H1 (cell line): ENCODE measurements around the gene CCDC88C. TPM values are rescaled to one million over a fixed set of nuclear protein-coding genes. Genes with fewer than 3 reads are reported as not detected.

ENCODE experiments used
- CTCF ChIA-PET: fragments of 300-600 bp; sonication (Branson Sonifier 250); formaldehyde crosslinking; loops from one replicate; lab custom pipeline; 2021; ENCODE audit not compliant: partially characterized antibody; lab: Charles Lee
- POLR2A ChIA-PET: fragments of 300-600 bp; sonication (Branson Sonifier 250); formaldehyde crosslinking; loops from one replicate; lab custom pipeline; 2021; ENCODE audit warnings: inconsistent platforms; ENCODE audit not compliant: partially characterized antibody; lab: Charles Lee
- DNase-seq, 2 experiments: peaks; one replicate each; pipeline versions ENCODE4 v3.0.0 to v3.0.0-alpha.2; 2010 to 2022; ENCODE audit warnings: low spot score in 2 of 2, low read depth in 1 of 2, mixed read lengths in 1 of 2
- FAIRE-seq: peaks from 2 replicates; lab custom pipeline; 2011; peaks lifted over from hg19 to GRCh38; lab: Jason Lieb, UNC
- H2AFZ ChIP-seq: 2 replicates; pipeline ENCODE4 v1.8.1; 2012; ENCODE audit warnings: low read length, inconsistent platforms
- H2AK5ac ChIP-seq: 2 replicates; pipeline ENCODE4 v1.6.1; 2013; ENCODE audit warnings: low read depth, low read length
- H2BK120ac ChIP-seq: replicated peaks from 2 replicates; pipeline ENCODE3; 2013; ENCODE audit warnings: low read depth, low read length, inconsistent platforms
- H2BK12ac ChIP-seq: 2 replicates; pipeline ENCODE4 v1.6.1; 2013; ENCODE audit warnings: low read depth, low read length
- H2BK15ac ChIP-seq: 2 replicates; pipeline ENCODE4 v1.6.1; 2013; ENCODE audit warnings: low read length
- H2BK20ac ChIP-seq: 2 replicates; pipeline ENCODE4 v1.6.1; 2013; ENCODE audit warnings: low read length
- H2BK5ac ChIP-seq: 2 replicates; pipeline ENCODE4 v1.6.1; 2013; ENCODE audit warnings: low read depth, low read length
- H3K14ac ChIP-seq: 2 replicates; pipeline ENCODE4 v1.6.1; 2013; ENCODE audit warnings: inconsistent platforms; ENCODE audit not compliant: insufficient read length
- H3K18ac ChIP-seq: 2 replicates; pipeline ENCODE4 v1.6.1; 2013; ENCODE audit warnings: low read length; ENCODE audit errors: extremely low read depth
- H3K23ac ChIP-seq: 2 replicates; pipeline ENCODE4 v1.6.1; 2013; ENCODE audit warnings: inconsistent platforms; ENCODE audit not compliant: insufficient read length
- H3K23me2 ChIP-seq: 2 replicates; pipeline ENCODE4 v1.6.1; 2013; ENCODE audit warnings: low read depth, low read length
- H3K27ac ChIP-seq: 2 replicates; pipeline ENCODE4 v1.6.1; 2011; ENCODE audit warnings: low read depth, low read length, inconsistent platforms
- H3K27me3 ChIP-seq, 4 experiments: replicated peaks in 1 of 4; 1 replicate in 1 of 4; 2 replicates in 3 of 4; pipeline versions ENCODE4 v1.6.1 to v1.8.1; 2011 to 2013; ENCODE audit warnings: low read length in 3 of 4, mild to moderate bottlenecking in 3 of 4, inconsistent platforms in 2 of 4, mixed read lengths in 2 of 4, moderate library complexity in 1 of 4; ENCODE audit not compliant: control insufficient read depth in 3 of 4, insufficient read depth in 3 of 4; ENCODE audit errors: extremely low read depth in 1 of 4
- H3K36me3 ChIP-seq, 4 experiments: 2 replicates each; pipeline versions ENCODE4 v1.6.1 to v1.8.1; 2011 to 2013; ENCODE audit warnings: mild to moderate bottlenecking in 4 of 4, low read length in 3 of 4, moderate library complexity in 2 of 4, control low read depth in 1 of 4, inconsistent platforms in 1 of 4; ENCODE audit not compliant: insufficient read depth in 4 of 4, control insufficient read depth in 2 of 4
- H3K4ac ChIP-seq: replicated peaks from 2 replicates; pipeline ENCODE3; 2013; ENCODE audit warnings: low read length, low read depth, mixed read lengths, inconsistent platforms; ENCODE audit not compliant: insufficient read length
- H3K4me1 ChIP-seq, 4 experiments: replicated peaks in 1 of 4; 1 replicate in 1 of 4; 2 replicates in 3 of 4; pipeline versions ENCODE4 v1.6.1 to v1.8.1; 2011 to 2013; ENCODE audit warnings: low read length in 3 of 4, inconsistent platforms in 2 of 4, mixed read lengths in 1 of 4; ENCODE audit not compliant: insufficient read depth in 4 of 4, control insufficient read depth in 3 of 4
- H3K4me2 ChIP-seq, 2 experiments: 2 replicates each; pipeline versions ENCODE4 v1.6.1 to v1.8.1; 2011 to 2013; ENCODE audit warnings: low read depth in 2 of 2, low read length in 2 of 2, control low read depth in 1 of 2, inconsistent platforms in 1 of 2, mild to moderate bottlenecking in 1 of 2; ENCODE audit not compliant: insufficient read depth in 1 of 2
- H3K4me3 ChIP-seq, 4 experiments: fragments of 200-600, 300-600 bp in 1 of 4; sonication (generic), shearing (Covaris generic), sonication (Bioruptor Twin) in 1 of 4; 2 replicates each; pipeline versions ENCODE4 v1.5.1 to v1.8.1; 2011 to 2016; ENCODE audit warnings: low read length in 4 of 4, low read depth in 3 of 4, control low read depth in 2 of 4, inconsistent platforms in 2 of 4, mild to moderate bottlenecking in 2 of 4, mixed read lengths in 1 of 4, moderate library complexity in 1 of 4; ENCODE audit not compliant: insufficient read depth in 2 of 4; ENCODE audit errors: extremely low read depth in 1 of 4
- H3K56ac ChIP-seq: replicated peaks from 2 replicates; pipeline ENCODE3; 2013; ENCODE audit warnings: low read depth, mild to moderate bottlenecking, mixed read lengths, low read length, inconsistent platforms; ENCODE audit not compliant: insufficient read length
- H3K79me1 ChIP-seq: 2 replicates; pipeline ENCODE4 v1.6.1; 2013; ENCODE audit warnings: low read depth, low read length, control low read depth
- H3K79me2 ChIP-seq, 2 experiments: 2 replicates each; pipeline versions ENCODE4 v1.6.1 to v1.8.1; 2012 to 2013; ENCODE audit warnings: low read length in 2 of 2, mild to moderate bottlenecking in 2 of 2, inconsistent platforms in 1 of 2; ENCODE audit not compliant: insufficient read depth in 2 of 2, control insufficient read depth in 1 of 2
- H3K9ac ChIP-seq, 4 experiments: replicated peaks in 1 of 4; 1 replicate in 1 of 4; 2 replicates in 3 of 4; pipeline versions ENCODE4 v1.6.1 to v1.8.1; 2011 to 2013; ENCODE audit warnings: low read depth in 3 of 4, low read length in 3 of 4, control low read depth in 2 of 4, mild to moderate bottlenecking in 2 of 4, moderate library complexity in 2 of 4, inconsistent platforms in 1 of 4; ENCODE audit errors: extremely low read depth in 1 of 4
- H3K9me3 ChIP-seq, 2 experiments: 2 replicates each; pipeline versions ENCODE4 v1.6.1 to v1.8.1; 2012 to 2013; ENCODE audit warnings: mild to moderate bottlenecking in 2 of 2, moderate library complexity in 2 of 2, control low read depth in 1 of 2, inconsistent platforms in 1 of 2, low read depth in 1 of 2, low read length in 1 of 2, mixed read lengths in 1 of 2; ENCODE audit not compliant: insufficient read depth in 2 of 2
- H4K20me1 ChIP-seq, 2 experiments: replicated peaks in 1 of 2; 2 replicates each; pipeline versions ENCODE3 to v1.8.1; 2011 to 2013; ENCODE audit warnings: inconsistent platforms in 2 of 2, low read length in 2 of 2, mild to moderate bottlenecking in 1 of 2; ENCODE audit not compliant: insufficient read depth in 2 of 2, control insufficient read depth in 1 of 2
- H4K5ac ChIP-seq: 2 replicates; pipeline ENCODE4 v1.6.1; 2013; ENCODE audit warnings: low read length, low read depth, mixed read lengths, inconsistent platforms; ENCODE audit not compliant: insufficient read length
- H4K8ac ChIP-seq: 2 replicates; pipeline ENCODE4 v1.8.0; 2013; ENCODE audit warnings: mild to moderate bottlenecking, moderate library complexity, low read length, inconsistent platforms; ENCODE audit not compliant: insufficient read depth; ENCODE audit errors: extremely low read depth
- H4K91ac ChIP-seq: replicated peaks from 2 replicates; pipeline ENCODE3; 2013; ENCODE audit warnings: low read length, mixed read lengths, inconsistent platforms; ENCODE audit not compliant: insufficient read length
- FOSL1 ChIP-seq: IDR thresholded peaks from 2 replicates; pipeline ENCODE4 v1.6.1; 2011; ENCODE audit warnings: mild to moderate bottlenecking, low read depth, low read length, moderate library complexity; ENCODE audit not compliant: insufficient read depth
- WGBS, 2 experiments: shearing (Covaris generic) in 1 of 2; methylation state at CpG; one replicate each; pipeline versions ENCODE4 v1.1.6 to v1.1.7; 2013 to 2015; ENCODE audit warnings: low lambda C conversion rate in 2 of 2, mixed read lengths in 2 of 2, inconsistent platforms in 1 of 2, low coverage in 1 of 2, missing lambda C conversion rate in 1 of 2; ENCODE audit not compliant: insufficient replicate concordance in 2 of 2, insufficient coverage in 1 of 2, insufficient read length in 1 of 2; ENCODE audit errors: extremely low coverage in 1 of 2, missing lambda C conversion rate in 1 of 2; 5-methylcytosine and 5-hydroxymethylcytosine counted together
- polyA plus RNA-seq, 7 experiments: library from polyadenylated mRNA; depleted of rRNA in 3 of 7; stranded (reverse) in 5 of 7; unstranded in 2 of 7; fragments of >200 nt in 5 of 7; fragments of 200-250 nt in 2 of 7; gene quantifications; 1 replicate in 5 of 7; 2 replicates in 1 of 7; 4 replicates in 1 of 7; pipeline versions ENCODE4 v1.2.1 to v1.2.3, GENCODE V29; 2011 to 2013; ENCODE audit warnings: missing spikeins in 2 of 7, mixed read lengths in 2 of 7
- total RNA-seq: library from RNA; stranded (reverse); fragmentation: NEBNext Ultra II Directional; extraction: Animal tissue kit (Norgen Biotek cat#: 25700); gene quantifications from 2 replicates; pipeline ENCODE4 v1.2.1, GENCODE V29; 2021

The CCDC88C gene
- total and polyA plus RNA-seq, 2 of the 8 experiments (the other 6 are each of a cell fraction or from before 2014, with no cell fraction given): 10.3 to 57.7 TPM

- no peak overlapping the region for H3K18ac ChIP-seq
- CTCF ChIA-PET: interaction anchor here (1.0 to 2.2 kb wide), 6 partner anchors 9 to 79 kb away, joined by 3 to 8 read pairs (median 4); partner anchors contain the start of gene CCDC88C
- no peak overlapping the region for H3K4me3 ChIP-seq
- H3K4me2 ChIP-seq: no peak overlapping the region
- H3K23me2 ChIP-seq: 0 out of 2 replicates have a peak, but pooled peaks cover 2% of the 10 kb centered on the region
- no peak overlapping the region for H4K8ac ChIP-seq
- H2AK5ac ChIP-seq: no peak overlapping the region
- no peak overlapping the region for H4K5ac ChIP-seq
- no peak overlapping the region for H2BK15ac ChIP-seq
- H3K9ac ChIP-seq: no peak overlapping the region
- POLR2A ChIA-PET: interaction anchor here (1.7 to 8.0 kb wide), 3 partner anchors 9 to 11 kb away, joined by 5 to 56 read pairs (median 8); partner anchors contain the start of gene CCDC88C
- no peaks in the 10 kb centered on the region for H3K27me3 ChIP-seq
- H3K79me1 ChIP-seq: peaks cover 26% of the 10 kb centered on the region
- no peak overlapping the region for H3K14ac ChIP-seq
- H3K56ac ChIP-seq: no peak overlapping the region
- no peak overlapping the region for H2BK12ac ChIP-seq
- H2AFZ ChIP-seq: no peak overlapping the region
- peaks cover 0 to 13% (median 5%) of the 10 kb centered on the region in 4 experiments; a peak in 5 of 8 replicates for H3K36me3 ChIP-seq
- H2BK20ac ChIP-seq: no peak overlapping the region
- 90% methylated on average over 14 of the region's 14 CpGs; no CpG with 5 or more reads in 1 of the 2 experiments for WGBS, 2 experiments
- H3K9me3 ChIP-seq: no peaks in the 10 kb centered on the region
- H2BK5ac ChIP-seq: no peak overlapping the region
- peaks cover 11 to 21% of the 10 kb centered on the region in 2 experiments for H4K20me1 ChIP-seq
- H4K91ac ChIP-seq: no peak overlapping the region
- H3K4me1 ChIP-seq: peaks cover 0 to 7% (median 4%) of the 10 kb centered on the region in 4 experiments; a peak in 5 of 7 replicates
- DNase-seq (no peak), FAIRE-seq (no peak)
- H3K4ac ChIP-seq: no peak overlapping the region
- no peak overlapping the region for H3K27ac ChIP-seq
- H2BK120ac ChIP-seq: no peak overlapping the region
- H3K23ac ChIP-seq: no peak overlapping the region
- peaks cover 24 to 94% of the 10 kb centered on the region in 2 experiments for H3K79me2 ChIP-seq
- TF ChIP-seq FOSL1: no peak
Observed at GRCh38 chr14:91405241-91405721, 12.3 kb downstream of the CCDC88C start.
